CD14-positive monocyte (primary cell): ENCODE measurements around the gene F8. TPM values are rescaled to one million over a fixed set of nuclear protein-coding genes. Genes with fewer than 3 reads are reported as not detected.

ENCODE experiments used
- DNase-seq, 3 donors: peaks; one replicate each; pipeline ENCODE4 v3.0.0-alpha.2; 2011 to 2022
- H2AFZ ChIP-seq: 2 replicates; pipeline ENCODE4 v1.6.0; 2012; ENCODE audit warnings: mild to moderate bottlenecking, low read depth, low read length, inconsistent platforms; ENCODE audit not compliant: insufficient read depth, poor library complexity, severe bottlenecking
- H3K27ac ChIP-seq, 2 donors: 1 replicate in 1 of 2; 2 replicates in 1 of 2; pipeline ENCODE4 v1.5.1; 2012 to 2013; ENCODE audit warnings: low read length in 2 of 2, control low read depth in 1 of 2, inconsistent platforms in 1 of 2, low read depth in 1 of 2, mild to moderate bottlenecking in 1 of 2
- H3K27me3 ChIP-seq, 2 donors: one replicate each; pipeline versions ENCODE4 v1.6.0 to v1.6.1; 2011 to 2013; ENCODE audit warnings: low read length in 2 of 2; ENCODE audit not compliant: control insufficient read depth in 2 of 2, insufficient read depth in 2 of 2
- H3K36me3 ChIP-seq, 2 donors: replicated peaks in 1 of 2; 1 replicate in 1 of 2; 2 replicates in 1 of 2; pipeline versions ENCODE4 v1.5.1 to v1.6.1; 2012 to 2013; ENCODE audit warnings: low read length in 2 of 2, control low read depth in 1 of 2, inconsistent platforms in 1 of 2, mild to moderate bottlenecking in 1 of 2; ENCODE audit not compliant: insufficient read depth in 2 of 2, control insufficient read depth in 1 of 2
- H3K4me1 ChIP-seq, 2 donors: 1 replicate in 1 of 2; 2 replicates in 1 of 2; pipeline versions ENCODE4 v1.5.1 to v1.6.1; 2012 to 2013; ENCODE audit warnings: low read length in 2 of 2, control low read depth in 1 of 2, inconsistent platforms in 1 of 2, mild to moderate bottlenecking in 1 of 2, moderate library complexity in 1 of 2; ENCODE audit not compliant: insufficient read depth in 2 of 2, control insufficient read depth in 1 of 2
- H3K4me2 ChIP-seq: replicated peaks from 2 replicates; pipeline ENCODE3; 2012; ENCODE audit warnings: low read length, moderate library complexity, mild to moderate bottlenecking; ENCODE audit not compliant: poor library complexity, severe bottlenecking; ENCODE audit errors: extremely low read depth
- H3K4me3 ChIP-seq, 3 experiments: fragments of 200-600 bp in 1 of 3; sonication (generic) in 1 of 3; replicated peaks in 1 of 3; 1 replicate in 2 of 3; 2 replicates in 1 of 3; pipeline ENCODE4 v1.5.1; 2011 to 2013; ENCODE audit warnings: low read length in 3 of 3, mild to moderate bottlenecking in 3 of 3, control low read depth in 2 of 3, low read depth in 2 of 3, inconsistent platforms in 1 of 3, moderate library complexity in 1 of 3
- H3K79me2 ChIP-seq: 2 replicates; pipeline ENCODE4 v1.6.0; 2012; ENCODE audit warnings: mild to moderate bottlenecking, control low read depth, inconsistent platforms, low read length, moderate library complexity; ENCODE audit not compliant: insufficient read depth
- H3K9ac ChIP-seq: 2 replicates; pipeline ENCODE4 v1.6.0; 2017; ENCODE audit warnings: low read length, mild to moderate bottlenecking; ENCODE audit not compliant: insufficient read depth, poor library complexity, severe bottlenecking
- H3K9me3 ChIP-seq, 2 donors: replicated peaks in 1 of 2; 1 replicate in 1 of 2; 2 replicates in 1 of 2; pipeline versions ENCODE4 v1.5.1 to v1.6.1; 2012 to 2013; ENCODE audit warnings: low read length in 2 of 2, control low read depth in 1 of 2; ENCODE audit not compliant: control insufficient read depth in 1 of 2, insufficient read depth in 1 of 2
- H4K20me1 ChIP-seq: 2 replicates; pipeline ENCODE4 v1.6.0; 2012; ENCODE audit warnings: mild to moderate bottlenecking, low read length, control low read depth, moderate library complexity; ENCODE audit not compliant: insufficient read depth
- H3K27ac Mint-ChIP-seq, 7 donors: one replicate each; pipeline ENCODE4 v1.8.0; 2020; ENCODE audit warnings: mild to moderate bottlenecking in 7 of 7, mixed read lengths in 7 of 7, moderate library complexity in 6 of 7, inconsistent platforms in 2 of 7
- H3K27me3 Mint-ChIP-seq, 3 donors: one replicate each; pipeline ENCODE4 v1.8.0; 2021 to 2022; ENCODE audit warnings: low read depth in 3 of 3, mild to moderate bottlenecking in 3 of 3, mixed read lengths in 3 of 3, moderate library complexity in 3 of 3, inconsistent platforms in 1 of 3
- H3K36me3 Mint-ChIP-seq, 2 donors: one replicate each; pipeline ENCODE4 v1.8.0; 2020; ENCODE audit warnings: mixed read lengths in 2 of 2, inconsistent platforms in 1 of 2, mild to moderate bottlenecking in 1 of 2
- H3K4me1 Mint-ChIP-seq: one replicate; pipeline ENCODE4 v1.8.0; 2020; ENCODE audit warnings: mild to moderate bottlenecking, mixed read lengths
- H3K4me3 Mint-ChIP-seq, 2 donors: one replicate each; pipeline ENCODE4 v1.8.0; 2020; ENCODE audit warnings: mild to moderate bottlenecking in 2 of 2, mixed read lengths in 2 of 2, moderate library complexity in 1 of 2
- H3K9me3 Mint-ChIP-seq, 7 donors: one replicate each; pipeline ENCODE4 v1.8.0; 2020 to 2022; ENCODE audit warnings: mixed read lengths in 7 of 7, mild to moderate bottlenecking in 6 of 7, moderate library complexity in 6 of 7, inconsistent platforms in 2 of 7
- WGBS: methylation state at CpG from one replicate; pipeline ENCODE4 v1.1.5; 2013; ENCODE audit warnings: missing lambda C conversion rate; ENCODE audit not compliant: insufficient coverage; 5-methylcytosine and 5-hydroxymethylcytosine counted together
- intact Hi-C, 2 donors: fragments of 100-400 bp; cut with micrococcal nuclease; formaldehyde crosslinking; loops; one replicate each; pipeline versions ENCODE4 v1.15.0 to v1.15.1; 2023
- polyA plus RNA-seq, 3 donors: library from polyadenylated mRNA; depleted of rRNA in 1 of 3; unstranded in 2 of 3; stranded (reverse) in 1 of 3; fragments of 300-500 nt in 2 of 3; fragments of >200 nt in 1 of 3; fragmentation: Illumina TruSeq in 2 of 3; gene quantifications; 1 replicate in 2 of 3; 2 replicates in 1 of 3; pipeline ENCODE4 v1.2.3, GENCODE V29; 2012 to 2021
- TF ChIP-seq, protein P1 (sequence below): fragments of 200-600 bp; IDR thresholded peaks from one replicate; pipeline ENCODE4 v1.8.0; 2022; ENCODE audit warnings: antibody characterized with exemption, mild to moderate bottlenecking

F8 gene
- polyA plus RNA-seq, 3 donors = 1.5 to 4.5 (median 4.3) TPM

DNA sequence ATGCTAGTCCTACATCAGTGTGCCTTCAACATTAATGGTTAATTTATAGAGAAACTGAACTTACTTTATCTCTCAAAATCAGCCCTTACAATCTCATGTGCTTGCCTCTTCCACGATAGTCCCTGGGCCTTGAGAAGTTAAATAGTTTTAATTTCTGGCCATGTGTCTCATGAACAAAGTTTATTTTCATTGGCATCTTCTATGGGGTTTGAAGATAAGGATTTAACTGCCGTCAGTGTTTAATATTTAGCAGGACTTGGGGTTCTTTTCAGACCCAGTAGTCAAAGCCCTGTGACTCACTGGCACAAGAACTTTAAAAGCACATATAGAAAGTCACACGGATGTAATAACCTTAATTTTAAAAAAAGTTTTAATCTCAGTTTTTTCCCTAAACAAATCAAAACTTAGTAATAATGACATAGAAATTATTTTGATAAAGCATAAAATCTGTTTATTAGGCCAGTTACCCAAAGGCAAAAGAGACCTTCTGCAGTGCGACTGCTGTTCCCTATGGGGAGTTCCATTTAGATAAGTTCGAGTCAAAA, 207.2 kb downstream of the F8 start:
- Histone ChIP-seq H3K36me3 (no peaks in the 10 kb centered on the region), H4K20me1 (no peaks in the 10 kb centered on the region), H3K27me3 (no peaks in the 10 kb centered on the region), H3K9me3 (no peaks in the 10 kb centered on the region), H3K4me3 (no peak overlapping the region), H3K4me2 (no peak overlapping the region), H3K9ac (no peak overlapping the region), H3K79me2 (no peaks in the 10 kb centered on the region), H2AFZ (no peak overlapping the region), H3K4me1 (no peaks in the 10 kb centered on the region), H3K27ac (no peak overlapping the region)
- TF ChIP-seq, protein P1, sequence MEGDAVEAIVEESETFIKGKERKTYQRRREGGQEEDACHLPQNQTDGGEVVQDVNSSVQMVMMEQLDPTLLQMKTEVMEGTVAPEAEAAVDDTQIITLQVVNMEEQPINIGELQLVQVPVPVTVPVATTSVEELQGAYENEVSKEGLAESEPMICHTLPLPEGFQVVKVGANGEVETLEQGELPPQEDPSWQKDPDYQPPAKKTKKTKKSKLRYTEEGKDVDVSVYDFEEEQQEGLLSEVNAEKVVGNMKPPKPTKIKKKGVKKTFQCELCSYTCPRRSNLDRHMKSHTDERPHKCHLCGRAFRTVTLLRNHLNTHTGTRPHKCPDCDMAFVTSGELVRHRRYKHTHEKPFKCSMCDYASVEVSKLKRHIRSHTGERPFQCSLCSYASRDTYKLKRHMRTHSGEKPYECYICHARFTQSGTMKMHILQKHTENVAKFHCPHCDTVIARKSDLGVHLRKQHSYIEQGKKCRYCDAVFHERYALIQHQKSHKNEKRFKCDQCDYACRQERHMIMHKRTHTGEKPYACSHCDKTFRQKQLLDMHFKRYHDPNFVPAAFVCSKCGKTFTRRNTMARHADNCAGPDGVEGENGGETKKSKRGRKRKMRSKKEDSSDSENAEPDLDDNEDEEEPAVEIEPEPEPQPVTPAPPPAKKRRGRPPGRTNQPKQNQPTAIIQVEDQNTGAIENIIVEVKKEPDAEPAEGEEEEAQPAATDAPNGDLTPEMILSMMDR = no peak
- DNase-seq = no peak
- H3K9me3 Mint-ChIP-seq = peaks cover 0 to 8% (median 6%) of the 10 kb centered on the region in 7 donors
- H3K4me3 Mint-ChIP-seq = no peak overlapping the region
- no CpG with 5 or more reads among the region's 5 CpGs for WGBS
- no peak overlapping the region for H3K27ac Mint-ChIP-seq
- intact Hi-C loops = no loop called here
- H3K36me3 Mint-ChIP-seq = no peaks in the 10 kb centered on the region
- H3K4me1 Mint-ChIP-seq = no peaks in the 10 kb centered on the region
- no peaks in the 10 kb centered on the region for H3K27me3 Mint-ChIP-seq

DNA sequence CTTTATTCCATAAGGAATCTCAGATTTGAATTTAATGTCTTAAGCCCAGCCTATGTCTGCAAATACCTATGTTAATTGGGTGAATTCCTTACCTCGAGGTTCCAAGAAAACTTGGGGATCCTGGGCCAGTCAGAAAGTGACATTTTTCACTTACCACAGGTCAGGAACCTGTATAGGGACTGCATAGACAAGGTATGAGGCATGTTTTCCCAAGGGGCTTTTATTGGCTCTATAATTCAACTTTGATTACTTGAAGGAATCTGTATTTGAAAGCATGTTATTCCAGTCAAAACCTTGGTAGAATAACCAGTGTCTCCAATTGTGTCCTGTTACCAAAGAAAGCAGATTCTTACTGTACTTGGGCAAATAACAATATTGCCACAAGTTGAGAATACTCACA, 208.7 kb downstream of the F8 start:
- H3K4me2 ChIP-seq = no peak overlapping the region
- H3K36me3 Mint-ChIP-seq = no peaks in the 10 kb centered on the region
- no peak for DNase-seq
- intact Hi-C loops = no loop called here
- H3K27me3 Mint-ChIP-seq = no peaks in the 10 kb centered on the region
- H3K4me3 ChIP-seq = no peak overlapping the region
- H3K79me2 ChIP-seq = no peaks in the 10 kb centered on the region
- no peaks in the 10 kb centered on the region for H4K20me1 ChIP-seq
- TF ChIP-seq, protein P1 = no peak
- H3K9ac ChIP-seq = no peak overlapping the region
- H3K9me3 ChIP-seq = no peaks in the 10 kb centered on the region
- H3K27ac ChIP-seq = no peak overlapping the region
- H3K4me1 Mint-ChIP-seq = no peaks in the 10 kb centered on the region
- no peaks in the 10 kb centered on the region for H3K36me3 ChIP-seq
- H3K27ac Mint-ChIP-seq = no peak overlapping the region
- WGBS = no CpG with 5 or more reads among the region's 1 CpG
- no peak overlapping the region for H3K4me3 Mint-ChIP-seq
- H3K4me1 ChIP-seq = no peaks in the 10 kb centered on the region
- H3K9me3 Mint-ChIP-seq = peaks cover 0 to 10% (median 5%) of the 10 kb centered on the region in 7 donors
- no peaks in the 10 kb centered on the region for H3K27me3 ChIP-seq
- no peak overlapping the region for H2AFZ ChIP-seq
